HepG2 (cell line): Measurements from ENCODE around the gene MED12. TPM values are rescaled to one million over a fixed set of nuclear protein-coding genes. Genes with fewer than 3 reads are reported as not detected.
A peak's percentile ranks its signal among the peaks of the same experiment; 100 is the strongest.

Experiments
- ARNT2 ChIP-seq: sonication (generic); formaldehyde crosslinking; IDR thresholded peaks from 2 replicates; pipeline ENCODE4 v1.8.0; 2022; ENCODE audit warnings: mild to moderate bottlenecking, low read depth, missing genetic modification reagents, moderate library complexity
- ELF1 ChIP-seq: sonication (generic); formaldehyde crosslinking; IDR thresholded peaks from 2 replicates; pipeline ENCODE4 v1.4.0; 2020; ENCODE audit warnings: missing genetic modification reagents
- RXRB ChIP-seq: IDR thresholded peaks from 2 replicates; pipeline ENCODE4 v1.6.1; 2016; ENCODE audit warnings: borderline replicate concordance, missing genetic modification reagents, missing compliant biosample characterization
- TARDBP ChIP-seq: sonication (generic); formaldehyde crosslinking; IDR thresholded peaks from 2 replicates; pipeline ENCODE4 v1.8.0; 2022; ENCODE audit warnings: mild to moderate bottlenecking, missing genetic modification reagents
- ZNF256 ChIP-seq: sonication (generic); formaldehyde crosslinking; conservative IDR thresholded peaks from 2 replicates; pipeline ENCODE4 v1.4.0; 2020; ENCODE audit warnings: missing genetic modification reagents
- ZNF335 ChIP-seq: sonication (generic); formaldehyde crosslinking; IDR thresholded peaks from 2 replicates; pipeline ENCODE4 v1.4.0; 2020; ENCODE audit warnings: missing genetic modification reagents
- ZNF883 ChIP-seq: sonication (generic); formaldehyde crosslinking; IDR thresholded peaks from 2 replicates; pipeline ENCODE4 v1.5.1; 2020; ENCODE audit warnings: mild to moderate bottlenecking, missing genetic modification reagents; ENCODE audit errors: not compliant biosample characterization
- polyA plus RNA-seq, 8 experiments: library from polyadenylated mRNA; depleted of rRNA in 3 of 8; stranded (reverse) in 7 of 8; unstranded in 1 of 8; fragments of >200 nt; fragmentation: Illumina TruSeq in 4 of 8; extraction: Trizol in 4 of 8; gene quantifications; 2 replicates each; pipeline versions ENCODE4 v1.2.1 to v1.2.3, GENCODE V29; 2011 to 2016; ENCODE audit warnings: low read depth in 4 of 8, missing spikeins in 1 of 8, mixed read lengths in 1 of 8; ENCODE audit not compliant: insufficient read depth in 1 of 8
- total RNA-seq, 5 experiments: library from RNA; depleted of rRNA; stranded (reverse); fragments of >200 nt; fragmentation: Illumina TruSeq; extraction: Trizol; gene quantifications; 2 replicates each; pipeline ENCODE4 v1.2.3, GENCODE V29; 2016; ENCODE audit warnings: low read depth in 1 of 5
- TF ChIP-seq, protein P1 (sequence below): sonication (generic); formaldehyde crosslinking; IDR thresholded peaks from 2 replicates; pipeline ENCODE4 v1.8.1; 2023; ENCODE audit warnings: mild to moderate bottlenecking, inconsistent platforms, moderate library complexity, missing genetic modification reagents, borderline replicate concordance
- TF ChIP-seq, protein P2 (sequence below): sonication (generic); formaldehyde crosslinking; IDR thresholded peaks from 2 replicates; pipeline ENCODE4 v1.4.0; 2020; ENCODE audit warnings: missing genetic modification reagents
- TF ChIP-seq, protein P3 (sequence below): sonication (generic); formaldehyde crosslinking; IDR thresholded peaks from 2 replicates; pipeline ENCODE4 v1.8.0; 2022; ENCODE audit warnings: mild to moderate bottlenecking, missing genetic modification reagents, borderline replicate concordance
- TF ChIP-seq, protein P4 (sequence below): sonication (generic); formaldehyde crosslinking; IDR thresholded peaks from 2 replicates; pipeline ENCODE4 v1.5.1; 2020; ENCODE audit warnings: missing genetic modification reagents, mild to moderate bottlenecking, borderline replicate concordance
- TF ChIP-seq, protein P5 (sequence below): sonication (generic); formaldehyde crosslinking; IDR thresholded peaks from 2 replicates; pipeline ENCODE4 v1.4.0; 2020; ENCODE audit warnings: mild to moderate bottlenecking, missing genetic modification reagents, borderline replicate concordance
- TF ChIP-seq, protein P6 (sequence below): sonication (generic); formaldehyde crosslinking; IDR thresholded peaks from 2 replicates; pipeline ENCODE4 v1.4.0; 2020; ENCODE audit warnings: missing genetic modification reagents, mild to moderate bottlenecking, borderline replicate concordance

Gene MED12
- total and polyA plus RNA-seq, 2 of the 13 experiments (the other 11 are each of a cell fraction or from before 2014, with no cell fraction given) = 9.4 to 15.0 TPM

DNA sequence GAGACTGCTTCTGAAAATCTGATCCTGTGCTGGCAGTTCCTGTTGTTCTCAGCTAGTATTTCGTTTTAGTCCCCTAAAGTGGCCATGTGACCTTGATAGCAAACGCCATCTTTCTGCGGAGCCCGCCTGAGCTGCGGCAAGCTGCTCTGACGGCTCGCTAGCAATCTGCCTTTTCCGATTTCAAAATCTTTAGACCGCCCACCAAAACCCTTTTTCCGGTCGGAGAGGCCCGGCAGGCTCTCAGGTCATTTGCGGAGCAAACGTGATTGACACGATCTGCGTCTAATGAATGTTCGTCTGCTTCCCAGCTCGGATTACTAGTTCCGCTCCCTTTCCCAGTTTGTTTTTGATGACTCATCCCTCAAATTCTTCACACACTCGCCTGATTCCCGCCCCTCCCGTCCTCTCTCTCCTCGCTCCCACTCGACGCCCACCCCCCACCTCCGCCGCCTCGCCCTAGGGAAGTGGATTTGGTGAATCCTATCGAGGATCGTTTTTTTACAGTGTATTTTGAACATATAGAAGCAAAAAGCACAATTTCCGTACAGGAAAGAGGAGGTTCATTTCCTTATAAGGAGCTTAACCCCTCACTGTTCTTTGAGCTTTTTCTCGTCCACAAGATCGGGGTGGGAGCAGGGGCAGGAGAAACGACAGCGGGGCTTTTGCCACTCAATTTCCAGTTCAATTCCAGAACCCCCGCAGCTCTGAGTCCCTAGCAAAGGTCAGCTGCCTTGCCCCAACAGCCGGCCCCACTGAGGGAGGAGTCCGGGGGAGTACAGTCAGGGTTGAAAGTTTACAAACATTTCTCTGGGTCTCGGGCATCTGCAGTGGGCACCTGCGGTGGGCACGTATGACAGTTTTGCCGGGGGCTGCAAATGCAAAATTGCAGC, 63.8 kb downstream of the MED12 start (continued):
- 0 out of 2 replicates have a peak, but pooled peaks have one; percentile 37 for TF ChIP-seq ELF1 (CRISPR knock-in tag)
- TF ChIP-seq, protein P1, sequence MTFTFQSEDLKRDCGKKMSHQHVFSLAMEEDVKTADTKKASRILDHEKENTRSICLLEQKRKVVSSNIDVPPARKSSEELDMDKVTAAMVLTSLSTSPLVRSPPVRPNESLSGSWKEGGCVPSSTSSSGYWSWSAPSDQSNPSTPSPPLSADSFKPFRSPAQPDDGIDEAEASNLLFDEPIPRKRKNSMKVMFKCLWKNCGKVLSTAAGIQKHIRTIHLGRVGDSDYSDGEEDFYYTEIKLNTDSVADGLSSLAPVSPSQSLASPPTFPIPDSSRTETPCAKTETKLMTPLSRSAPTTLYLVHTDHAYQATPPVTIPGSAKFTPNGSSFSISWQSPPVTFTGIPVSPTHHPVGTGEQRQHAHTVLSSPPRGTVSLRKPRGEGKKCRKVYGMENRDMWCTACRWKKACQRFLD = no peak
- no peak for TF ChIP-seq ZNF256 (CRISPR knock-in tag)
- TF ChIP-seq, protein P2, sequence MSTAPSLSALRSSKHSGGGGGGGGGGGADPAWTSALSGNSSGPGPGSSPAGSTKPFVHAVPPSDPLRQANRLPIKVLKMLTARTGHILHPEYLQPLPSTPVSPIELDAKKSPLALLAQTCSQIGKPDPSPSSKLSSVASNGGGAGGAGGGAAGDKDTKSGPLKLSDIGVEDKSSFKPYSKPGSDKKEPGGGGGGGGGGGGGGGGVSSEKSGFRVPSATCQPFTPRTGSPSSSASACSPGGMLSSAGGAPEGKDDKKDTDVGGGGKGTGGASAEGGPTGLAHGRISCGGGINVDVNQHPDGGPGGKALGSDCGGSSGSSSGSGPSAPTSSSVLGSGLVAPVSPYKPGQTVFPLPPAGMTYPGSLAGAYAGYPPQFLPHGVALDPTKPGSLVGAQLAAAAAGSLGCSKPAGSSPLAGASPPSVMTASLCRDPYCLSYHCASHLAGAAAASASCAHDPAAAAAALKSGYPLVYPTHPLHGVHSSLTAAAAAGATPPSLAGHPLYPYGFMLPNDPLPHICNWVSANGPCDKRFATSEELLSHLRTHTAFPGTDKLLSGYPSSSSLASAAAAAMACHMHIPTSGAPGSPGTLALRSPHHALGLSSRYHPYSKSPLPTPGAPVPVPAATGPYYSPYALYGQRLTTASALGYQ (CRISPR knock-in tag) = 0 out of 2 replicates have a peak, but pooled peaks have one; percentile 23
- 0 out of 2 replicates have a peak, but pooled peaks have one; percentile 35 for TF ChIP-seq ARNT2 (CRISPR knock-in tag)
- TF ChIP-seq, protein P3, sequence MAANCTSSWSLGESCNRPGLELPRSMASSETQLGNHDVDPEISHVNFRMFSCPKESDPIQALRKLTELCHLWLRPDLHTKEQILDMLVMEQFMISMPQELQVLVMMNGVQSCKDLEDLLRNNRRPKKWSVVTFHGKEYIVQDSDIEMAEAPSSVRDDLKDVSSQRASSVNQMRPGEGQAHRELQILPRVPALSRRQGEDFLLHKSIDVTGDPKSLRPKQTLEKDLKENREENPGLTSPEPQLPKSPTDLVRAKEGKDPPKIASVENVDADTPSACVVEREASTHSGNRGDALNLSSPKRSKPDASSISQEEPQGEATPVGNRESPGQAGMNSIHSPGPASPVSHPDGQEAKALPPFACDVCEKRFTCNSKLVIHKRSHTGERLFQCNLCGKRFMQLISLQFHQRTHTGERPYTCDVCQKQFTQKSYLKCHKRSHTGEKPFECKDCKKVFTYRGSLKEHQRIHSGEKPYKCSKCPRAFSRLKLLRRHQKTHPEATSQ = peak; percentile 17; the same call in 1 of the 2 replicates
- TF ChIP-seq, protein P4, sequence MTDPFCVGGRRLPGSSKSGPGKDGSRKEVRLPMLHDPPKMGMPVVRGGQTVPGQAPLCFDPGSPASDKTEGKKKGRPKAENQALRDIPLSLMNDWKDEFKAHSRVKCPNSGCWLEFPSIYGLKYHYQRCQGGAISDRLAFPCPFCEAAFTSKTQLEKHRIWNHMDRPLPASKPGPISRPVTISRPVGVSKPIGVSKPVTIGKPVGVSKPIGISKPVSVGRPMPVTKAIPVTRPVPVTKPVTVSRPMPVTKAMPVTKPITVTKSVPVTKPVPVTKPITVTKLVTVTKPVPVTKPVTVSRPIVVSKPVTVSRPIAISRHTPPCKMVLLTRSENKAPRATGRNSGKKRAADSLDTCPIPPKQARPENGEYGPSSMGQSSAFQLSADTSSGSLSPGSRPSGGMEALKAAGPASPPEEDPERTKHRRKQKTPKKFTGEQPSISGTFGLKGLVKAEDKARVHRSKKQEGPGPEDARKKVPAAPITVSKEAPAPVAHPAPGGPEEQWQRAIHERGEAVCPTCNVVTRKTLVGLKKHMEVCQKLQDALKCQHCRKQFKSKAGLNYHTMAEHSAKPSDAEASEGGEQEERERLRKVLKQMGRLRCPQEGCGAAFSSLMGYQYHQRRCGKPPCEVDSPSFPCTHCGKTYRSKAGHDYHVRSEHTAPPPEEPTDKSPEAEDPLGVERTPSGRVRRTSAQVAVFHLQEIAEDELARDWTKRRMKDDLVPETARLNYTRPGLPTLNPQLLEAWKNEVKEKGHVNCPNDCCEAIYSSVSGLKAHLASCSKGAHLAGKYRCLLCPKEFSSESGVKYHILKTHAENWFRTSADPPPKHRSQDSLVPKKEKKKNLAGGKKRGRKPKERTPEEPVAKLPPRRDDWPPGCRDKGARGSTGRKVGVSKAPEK = no peak
- TF ChIP-seq, protein P5, sequence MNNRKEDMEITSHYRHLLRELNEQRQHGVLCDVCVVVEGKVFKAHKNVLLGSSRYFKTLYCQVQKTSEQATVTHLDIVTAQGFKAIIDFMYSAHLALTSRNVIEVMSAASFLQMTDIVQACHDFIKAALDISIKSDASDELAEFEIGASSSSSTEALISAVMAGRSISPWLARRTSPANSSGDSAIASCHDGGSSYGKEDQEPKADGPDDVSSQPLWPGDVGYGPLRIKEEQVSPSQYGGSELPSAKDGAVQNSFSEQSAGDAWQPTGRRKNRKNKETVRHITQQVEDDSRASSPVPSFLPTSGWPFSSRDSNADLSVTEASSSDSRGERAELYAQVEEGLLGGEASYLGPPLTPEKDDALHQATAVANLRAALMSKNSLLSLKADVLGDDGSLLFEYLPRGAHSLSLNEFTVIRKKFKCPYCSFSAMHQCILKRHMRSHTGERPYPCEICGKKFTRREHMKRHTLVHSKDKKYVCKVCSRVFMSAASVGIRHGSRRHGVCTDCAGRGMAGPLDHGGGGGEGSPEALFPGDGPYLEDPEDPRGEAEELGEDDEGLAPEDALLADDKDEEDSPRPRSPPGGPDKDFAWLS = no peak
- no peak for TF ChIP-seq RXRB (CRISPR knock-in tag)
- TF ChIP-seq, protein P6, sequence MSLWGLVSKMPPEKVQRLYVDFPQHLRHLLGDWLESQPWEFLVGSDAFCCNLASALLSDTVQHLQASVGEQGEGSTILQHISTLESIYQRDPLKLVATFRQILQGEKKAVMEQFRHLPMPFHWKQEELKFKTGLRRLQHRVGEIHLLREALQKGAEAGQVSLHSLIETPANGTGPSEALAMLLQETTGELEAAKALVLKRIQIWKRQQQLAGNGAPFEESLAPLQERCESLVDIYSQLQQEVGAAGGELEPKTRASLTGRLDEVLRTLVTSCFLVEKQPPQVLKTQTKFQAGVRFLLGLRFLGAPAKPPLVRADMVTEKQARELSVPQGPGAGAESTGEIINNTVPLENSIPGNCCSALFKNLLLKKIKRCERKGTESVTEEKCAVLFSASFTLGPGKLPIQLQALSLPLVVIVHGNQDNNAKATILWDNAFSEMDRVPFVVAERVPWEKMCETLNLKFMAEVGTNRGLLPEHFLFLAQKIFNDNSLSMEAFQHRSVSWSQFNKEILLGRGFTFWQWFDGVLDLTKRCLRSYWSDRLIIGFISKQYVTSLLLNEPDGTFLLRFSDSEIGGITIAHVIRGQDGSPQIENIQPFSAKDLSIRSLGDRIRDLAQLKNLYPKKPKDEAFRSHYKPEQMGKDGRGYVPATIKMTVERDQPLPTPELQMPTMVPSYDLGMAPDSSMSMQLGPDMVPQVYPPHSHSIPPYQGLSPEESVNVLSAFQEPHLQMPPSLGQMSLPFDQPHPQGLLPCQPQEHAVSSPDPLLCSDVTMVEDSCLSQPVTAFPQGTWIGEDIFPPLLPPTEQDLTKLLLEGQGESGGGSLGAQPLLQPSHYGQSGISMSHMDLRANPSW (CRISPR knock-in tag) = no peak
- TF ChIP-seq TARDBP (CRISPR knock-in tag) = peak; percentile 14; the same call in 1 of the 2 replicates
- TF ChIP-seq ZNF335 = no peak
- no peak for TF ChIP-seq ZNF883 (CRISPR knock-in tag)
